OCI-M2 (cell line): ENCODE data around the gene MED4.
"Not testable (repeated sequence)": the region's sequence is repeated elsewhere in the genome, so short reads cannot be mapped to it uniquely, and the experiment has no call there.

ENCODE experiments used
- DNase-seq: peaks from one replicate; lab custom pipeline; 2025; ENCODE audit not compliant: unreplicated experiment; lab: John Stamatoyannopoulos, UW

The MED4 gene

GRCh38 chr13:48096670-48097069 lies 1.8 kb upstream of the MED4 start:
- DNase-seq: no peak

- DNase-seq: no peak
These were observed 512 bp downstream of the MED4 start for GRCh38 chr13:48094404-48094780.

GRCh38 chr13:48093588-48093987 lies 1.3 kb downstream of the MED4 start:
- DNase-seq: no peak

- DNase-seq: no peak
These were observed 8.6 kb downstream of the MED4 start for GRCh38 chr13:48086272-48086671.

- DNase-seq: no peak
These were observed 13.2 kb downstream of the MED4 start for GRCh38 chr13:48081739-48082138.

- DNase-seq: no peak
These were observed 16.6 kb downstream of the MED4 start for GRCh38 chr13:48078251-48078656.

GRCh38 chr13:48074006-48074405 lies 20.9 kb downstream of the MED4 start:
- no peak for DNase-seq

- no peak for DNase-seq
These were observed 22.1 kb downstream of the MED4 start for GRCh38 chr13:48072787-48073186.

GRCh38 chr13:48072304-48072703 lies 22.6 kb downstream of the MED4 start:
- no peak for DNase-seq

GRCh38 chr13:48070942-48071341 lies 24.0 kb downstream of the MED4 start:
- DNase-seq: no peak

- DNase-seq: no peak
These were observed 25.3 kb downstream of the MED4 start for GRCh38 chr13:48069573-48069972.

GRCh38 chr13:48068952-48069351 lies 26.0 kb downstream of the MED4 start:
- DNase-seq: no peak

GRCh38 chr13:48068036-48068435 lies 26.9 kb downstream of the MED4 start:
- DNase-seq: no peak

- no peak for DNase-seq
These were observed 28.5 kb downstream of the MED4 start for GRCh38 chr13:48066310-48066989.

GRCh38 chr13:48059951-48060350 lies 35.0 kb downstream of the MED4 start:
- not testable (repeated sequence) for DNase-seq

GRCh38 chr13:48058536-48058935 lies 36.4 kb downstream of the MED4 start:
- not testable (repeated sequence) for DNase-seq

GRCh38 chr13:48055712-48056111 lies 39.2 kb downstream of the MED4 start:
- DNase-seq: no peak

GRCh38 chr13:48054601-48055000 lies 40.3 kb downstream of the MED4 start:
- no peak for DNase-seq

- no peak for DNase-seq
These were observed 44.4 kb downstream of the MED4 start for GRCh38 chr13:48050550-48050949.

GRCh38 chr13:48043789-48044503 lies 51.0 kb downstream of the MED4 start:
- DNase-seq: no peak

GRCh38 chr13:48042894-48043293 lies 52.0 kb downstream of the MED4 start:
- DNase-seq: no peak

- no peak for DNase-seq
These were observed 54.0 kb downstream of the MED4 start for GRCh38 chr13:48040896-48041295.

GRCh38 chr13:48040049-48040448 lies 54.9 kb downstream of the MED4 start:
- no peak for DNase-seq
